Endodermal cell (in vitro differentiated cells): Measurements from ENCODE around the gene ARHGEF28. TPM values are rescaled to one million over a fixed set of nuclear protein-coding genes. Genes with fewer than 3 reads are reported as not detected.

Source experiments
- DNase-seq: peaks from one replicate; pipeline ENCODE4 v3.0.0-alpha.2; 2017
- H3K27ac ChIP-seq: 2 replicates; pipeline ENCODE4 v1.5.1; 2013; ENCODE audit warnings: mild to moderate bottlenecking, low read depth, low read length, moderate library complexity
- H3K27me3 ChIP-seq: 2 replicates; pipeline ENCODE4 v1.6.1; 2013; ENCODE audit warnings: mild to moderate bottlenecking, low read length, moderate library complexity; ENCODE audit not compliant: insufficient read depth, control insufficient read depth, poor library complexity, severe bottlenecking
- H3K36me3 ChIP-seq: 2 replicates; pipeline ENCODE4 v1.7.0; 2013; ENCODE audit warnings: mild to moderate bottlenecking, low read length, moderate library complexity; ENCODE audit not compliant: control insufficient read depth, insufficient read depth
- H3K4me1 ChIP-seq: one replicate; pipeline ENCODE4 v1.7.0; 2013; ENCODE audit warnings: low read length; ENCODE audit not compliant: control insufficient read depth, insufficient read depth
- H3K4me3 ChIP-seq: 2 replicates; pipeline ENCODE4 v1.5.1; 2013; ENCODE audit warnings: mild to moderate bottlenecking, low read length, moderate library complexity
- H3K9ac ChIP-seq: 2 replicates; pipeline ENCODE4 v1.6.1; 2013; ENCODE audit warnings: mild to moderate bottlenecking, low read length, moderate library complexity; ENCODE audit not compliant: poor library complexity, severe bottlenecking; ENCODE audit errors: extremely low read depth
- H3K9me3 ChIP-seq: 2 replicates; pipeline ENCODE4 v1.6.1; 2013; ENCODE audit warnings: mild to moderate bottlenecking, low read length, moderate library complexity; ENCODE audit not compliant: control insufficient read depth
- H3K27ac Mint-ChIP-seq: 2 replicates; pipeline ENCODE4 v1.8.0; 2020; ENCODE audit warnings: mixed read lengths
- H3K27me3 Mint-ChIP-seq: 2 replicates; pipeline ENCODE4 v1.8.0; 2021; ENCODE audit warnings: mild to moderate bottlenecking, mixed read lengths; ENCODE audit not compliant: insufficient read depth
- H3K36me3 Mint-ChIP-seq: 2 replicates; pipeline ENCODE4 v1.8.0; 2020; ENCODE audit warnings: low read depth, mixed read lengths
- H3K4me1 Mint-ChIP-seq: 2 replicates; pipeline ENCODE4 v1.8.0; 2020; ENCODE audit warnings: mixed read lengths
- H3K4me3 Mint-ChIP-seq: 2 replicates; pipeline ENCODE4 v1.8.0; 2020; ENCODE audit warnings: mild to moderate bottlenecking, moderate library complexity, mixed read lengths
- H3K9me3 Mint-ChIP-seq: 2 replicates; pipeline ENCODE4 v1.8.0; 2020; ENCODE audit warnings: mild to moderate bottlenecking, mixed read lengths
- WGBS, 2 experiments: methylation state at CpG; one replicate each; pipeline versions ENCODE4 v1.1.5 to v1.1.7; 2013; ENCODE audit warnings: missing lambda C conversion rate in 2 of 2, mixed read lengths in 1 of 2; ENCODE audit not compliant: insufficient coverage in 1 of 2, insufficient read length in 1 of 2; 5-methylcytosine and 5-hydroxymethylcytosine counted together
- total RNA-seq, 2 donors: library from RNA; stranded (reverse); fragmentation: NEBNext Ultra II Directional in 1 of 2; extraction: Animal tissue kit (Norgen Biotek cat#: 25700) in 1 of 2; gene quantifications; 2 replicates in 1 of 2; 3 replicates in 1 of 2; pipeline ENCODE4 v1.2.1, GENCODE V29; 2021
- TF ChIP-seq, protein P1 (sequence below): fragments of 200-600 bp; sonication (generic); conservative IDR thresholded peaks from 2 replicates; pipeline ENCODE4 v1.5.0; 2021; ENCODE audit warnings: antibody characterized with exemption, mild to moderate bottlenecking

Gene ARHGEF28
- total RNA-seq, 2 donors from 2014 or later = 0.92 to 1.2 TPM

DNA sequence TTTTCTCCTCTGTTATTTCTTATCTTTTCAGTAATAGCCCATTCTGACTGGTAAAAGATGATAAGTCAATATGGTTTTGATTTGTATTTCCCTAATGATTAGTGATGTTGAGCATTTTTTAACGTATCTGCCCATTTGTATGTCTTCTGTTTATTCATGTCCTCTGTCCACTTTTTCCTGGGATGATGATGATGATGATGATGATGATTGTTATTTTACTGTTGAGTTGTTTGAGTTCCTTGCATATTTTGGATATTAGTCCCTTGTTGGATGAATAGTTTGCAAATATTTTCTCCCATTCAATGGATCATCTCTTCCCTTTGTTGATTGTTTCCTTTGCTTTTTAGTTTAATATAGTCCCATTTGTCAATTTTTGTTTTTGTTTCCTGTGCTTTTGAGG, 33.4 kb upstream of the ARHGEF28 start:
- no peak overlapping the region for H3K27ac Mint-ChIP-seq
- no peaks in the 10 kb centered on the region for H3K36me3 Mint-ChIP-seq
- H3K27ac ChIP-seq = no peak overlapping the region
- TF ChIP-seq, protein P1, sequence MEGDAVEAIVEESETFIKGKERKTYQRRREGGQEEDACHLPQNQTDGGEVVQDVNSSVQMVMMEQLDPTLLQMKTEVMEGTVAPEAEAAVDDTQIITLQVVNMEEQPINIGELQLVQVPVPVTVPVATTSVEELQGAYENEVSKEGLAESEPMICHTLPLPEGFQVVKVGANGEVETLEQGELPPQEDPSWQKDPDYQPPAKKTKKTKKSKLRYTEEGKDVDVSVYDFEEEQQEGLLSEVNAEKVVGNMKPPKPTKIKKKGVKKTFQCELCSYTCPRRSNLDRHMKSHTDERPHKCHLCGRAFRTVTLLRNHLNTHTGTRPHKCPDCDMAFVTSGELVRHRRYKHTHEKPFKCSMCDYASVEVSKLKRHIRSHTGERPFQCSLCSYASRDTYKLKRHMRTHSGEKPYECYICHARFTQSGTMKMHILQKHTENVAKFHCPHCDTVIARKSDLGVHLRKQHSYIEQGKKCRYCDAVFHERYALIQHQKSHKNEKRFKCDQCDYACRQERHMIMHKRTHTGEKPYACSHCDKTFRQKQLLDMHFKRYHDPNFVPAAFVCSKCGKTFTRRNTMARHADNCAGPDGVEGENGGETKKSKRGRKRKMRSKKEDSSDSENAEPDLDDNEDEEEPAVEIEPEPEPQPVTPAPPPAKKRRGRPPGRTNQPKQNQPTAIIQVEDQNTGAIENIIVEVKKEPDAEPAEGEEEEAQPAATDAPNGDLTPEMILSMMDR = no peak
- H3K27me3 ChIP-seq = no peaks in the 10 kb centered on the region
- 100% methylated on average over 1 of the region's 1 CpG for WGBS, 2 experiments
- no peak overlapping the region for H3K4me3 ChIP-seq
- no peaks in the 10 kb centered on the region for H3K27me3 Mint-ChIP-seq
- H3K9ac ChIP-seq = no peak overlapping the region
- no peaks in the 10 kb centered on the region for H3K4me1 ChIP-seq
- no peaks in the 10 kb centered on the region for H3K9me3 Mint-ChIP-seq
- DNase-seq = no peak
- H3K4me3 Mint-ChIP-seq = no peak overlapping the region
- no peaks in the 10 kb centered on the region for H3K36me3 ChIP-seq
- no peaks in the 10 kb centered on the region for H3K4me1 Mint-ChIP-seq
- H3K9me3 ChIP-seq = no peaks in the 10 kb centered on the region

DNA sequence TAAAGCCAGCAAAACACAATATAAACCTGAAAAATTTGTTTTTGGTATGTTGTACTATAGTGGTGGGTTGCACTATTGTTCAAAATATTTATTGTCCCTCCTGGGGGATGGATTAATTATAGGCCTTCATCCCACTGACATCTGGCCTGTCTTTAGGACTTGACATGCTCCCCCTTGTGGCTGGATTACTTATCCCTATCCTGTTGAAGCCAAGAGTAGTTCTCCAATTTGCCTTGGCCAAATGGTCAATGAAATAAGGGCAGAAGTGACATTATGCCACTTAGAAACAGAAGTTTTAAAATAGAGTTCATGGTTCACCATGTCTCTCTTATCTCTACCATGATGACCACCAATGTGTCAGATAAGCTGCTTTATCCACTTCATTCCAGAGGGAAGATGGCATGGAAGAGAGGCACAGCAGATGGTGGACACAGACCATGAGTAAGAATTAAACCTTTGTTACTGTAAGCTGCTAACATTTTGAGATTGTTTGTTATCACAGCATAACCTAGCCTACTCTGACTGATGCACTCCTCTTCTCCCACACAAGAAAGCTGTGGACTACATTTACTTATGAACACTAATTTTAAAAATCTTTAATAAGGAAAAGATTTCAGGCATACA, 29.2 kb upstream of the ARHGEF28 start:
- TF ChIP-seq, protein P1 = peak; percentile 88
- Mint-ChIP-seq H3K4me3 (no peak overlapping the region), H3K4me1 (no peaks in the 10 kb centered on the region)

DNA sequence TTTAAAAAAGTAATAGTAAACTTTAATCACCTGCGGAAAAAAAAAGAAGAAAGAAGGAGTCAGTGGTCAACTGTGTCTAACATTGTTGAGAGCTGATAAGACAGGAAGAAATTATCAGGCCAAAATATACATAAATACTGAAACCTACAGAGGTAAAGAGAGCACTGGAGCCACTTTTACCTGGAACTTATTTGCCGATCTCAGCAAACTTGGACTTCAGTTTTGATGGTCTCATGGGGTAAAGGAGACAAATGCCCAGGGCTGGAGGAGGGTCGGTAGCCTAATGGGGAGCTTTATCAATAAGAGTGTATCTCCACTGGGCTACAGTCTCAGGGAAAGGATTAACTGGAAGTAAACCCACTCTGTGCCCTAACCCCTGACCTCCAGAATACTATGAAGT, 26.6 kb upstream of the ARHGEF28 start:
- no peaks in the 10 kb centered on the region for H3K36me3 Mint-ChIP-seq
- H3K9me3 Mint-ChIP-seq = peaks cover 5% of the 10 kb centered on the region
- WGBS, 2 experiments = 95 to 100% methylated on average over 1 to 3 of the region's 3 CpGs
- Histone ChIP-seq H3K9me3 (peaks cover 5% of the 10 kb centered on the region), H3K27me3 (no peaks in the 10 kb centered on the region), H3K36me3 (no peaks in the 10 kb centered on the region), H3K9ac (no peak overlapping the region), H3K4me1 (no peaks in the 10 kb centered on the region), H3K4me3 (no peak overlapping the region), H3K27ac (no peak overlapping the region)
- H3K4me3 Mint-ChIP-seq = no peak overlapping the region
- peaks cover 5% of the 10 kb centered on the region for H3K27me3 Mint-ChIP-seq
- no peaks in the 10 kb centered on the region for H3K4me1 Mint-ChIP-seq
- TF ChIP-seq, protein P1 = no peak
- no peak for DNase-seq
- H3K27ac Mint-ChIP-seq = no peak overlapping the region

More for the DNA sequence above, 29.2 kb upstream of the ARHGEF28 start:
- Histone ChIP-seq H3K9ac (no peak overlapping the region), H3K27ac (no peak overlapping the region), H3K27me3 (no peaks in the 10 kb centered on the region), H3K4me1 (no peaks in the 10 kb centered on the region), H3K4me3 (no peak overlapping the region), H3K36me3 (no peaks in the 10 kb centered on the region), H3K9me3 (peaks cover 5% of the 10 kb centered on the region)
- Mint-ChIP-seq H3K27ac (no peak overlapping the region), H3K36me3 (no peaks in the 10 kb centered on the region), H3K9me3 (peaks cover 4% of the 10 kb centered on the region), H3K27me3 (peaks cover 5% of the 10 kb centered on the region)
- peak; percentile 67 for DNase-seq
